Activated T-cell treated with anti-CD3 and anti-CD28 coated beads for 24 hours (primary cell): ENCODE measurements around the gene CLCN5.

Experiments
- DNase-seq: peaks from one replicate; pipeline ENCODE4 v3.0.0-alpha.2; 2020; ENCODE audit warnings: low read depth

Gene CLCN5

DNA sequence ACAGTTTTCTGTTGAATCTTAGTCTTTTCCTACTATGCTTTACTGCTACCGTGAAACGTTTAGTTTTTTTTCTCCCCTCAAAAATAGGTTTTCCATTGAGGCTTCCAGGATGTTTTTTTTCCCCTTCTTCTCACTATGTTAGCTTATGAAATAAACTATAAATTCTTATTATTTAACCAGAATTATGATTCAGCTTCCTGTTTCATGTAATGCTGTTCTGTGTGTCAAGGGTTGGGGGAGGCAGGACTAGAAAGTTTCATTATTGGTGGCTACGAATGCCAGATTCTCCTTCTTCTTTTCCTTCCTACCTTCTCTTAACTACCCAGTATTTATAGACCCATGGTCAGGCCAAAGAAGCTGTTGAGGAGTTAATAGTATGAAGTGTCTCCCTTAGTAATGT, 11.8 kb downstream of the CLCN5 start:
- no peak for DNase-seq

GRCh38 chrX:49934729-49935128, 12.3 kb downstream of the CLCN5 start:
- no peak for DNase-seq

DNA sequence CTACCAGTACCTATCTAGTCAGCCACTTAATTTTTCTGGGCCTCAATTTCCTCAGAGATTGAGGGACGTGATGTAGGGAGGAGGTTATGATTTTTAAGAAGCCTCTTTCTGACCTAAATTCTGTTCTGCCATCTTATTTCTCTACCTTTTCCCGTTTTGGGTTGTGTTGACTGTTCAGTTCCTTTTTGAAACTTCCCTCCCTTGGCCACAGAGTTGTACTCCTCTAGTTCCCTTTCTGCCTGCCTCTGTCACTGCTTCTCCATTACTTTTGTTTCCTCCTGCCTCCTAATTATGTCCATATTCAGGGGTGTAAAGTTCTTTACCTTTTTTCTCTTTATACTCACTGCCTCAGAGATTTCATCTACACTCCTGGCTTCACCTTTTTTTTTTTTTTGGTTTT, 25.4 kb downstream of the CLCN5 start:
- no peak for DNase-seq

- DNase-seq = no peak
These were observed 27.6 kb downstream of the CLCN5 start for GRCh38 chrX:49949961-49950360.

- no peak for DNase-seq
These were observed 29.3 kb downstream of the CLCN5 start for GRCh38 chrX:49951524-49952193.

- no peak for DNase-seq
These were observed 33.9 kb downstream of the CLCN5 start for GRCh38 chrX:49956313-49956712.

DNA sequence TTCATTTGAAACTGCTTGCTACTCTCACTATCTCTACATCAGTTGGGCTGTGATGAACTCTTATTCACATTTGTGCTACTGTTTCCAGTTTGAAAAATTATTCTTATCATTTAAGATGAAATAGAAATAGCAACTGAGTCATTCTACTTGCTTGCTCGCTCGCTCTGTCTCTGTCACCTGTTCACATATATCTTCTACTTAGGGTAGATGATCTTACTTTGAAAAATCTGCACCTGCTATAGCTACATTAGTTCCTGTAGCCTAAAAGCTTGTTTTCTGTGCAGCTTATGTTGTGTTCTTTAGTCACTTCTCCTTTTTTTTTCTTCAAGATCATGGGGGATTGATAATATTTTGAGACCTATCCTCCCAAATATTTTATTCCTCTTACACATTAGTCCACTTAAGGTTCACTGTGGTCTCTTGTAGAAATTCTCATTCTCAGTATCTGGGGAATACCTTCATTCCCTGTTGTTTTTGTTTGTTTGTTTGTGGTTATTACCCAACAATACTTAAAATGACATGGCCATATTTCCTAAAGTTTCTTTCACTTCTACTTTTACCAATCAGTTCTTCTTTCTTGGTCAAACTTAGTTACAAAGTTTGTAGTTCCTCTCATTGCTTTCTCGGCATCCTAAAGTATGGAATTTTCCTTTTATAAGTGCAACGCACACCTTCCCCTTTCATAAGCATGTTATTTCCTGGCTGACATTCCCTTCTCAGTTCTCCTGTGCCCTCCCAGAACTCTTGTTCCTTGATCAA, 36.5 kb downstream of the CLCN5 start:
- DNase-seq = no peak

DNA sequence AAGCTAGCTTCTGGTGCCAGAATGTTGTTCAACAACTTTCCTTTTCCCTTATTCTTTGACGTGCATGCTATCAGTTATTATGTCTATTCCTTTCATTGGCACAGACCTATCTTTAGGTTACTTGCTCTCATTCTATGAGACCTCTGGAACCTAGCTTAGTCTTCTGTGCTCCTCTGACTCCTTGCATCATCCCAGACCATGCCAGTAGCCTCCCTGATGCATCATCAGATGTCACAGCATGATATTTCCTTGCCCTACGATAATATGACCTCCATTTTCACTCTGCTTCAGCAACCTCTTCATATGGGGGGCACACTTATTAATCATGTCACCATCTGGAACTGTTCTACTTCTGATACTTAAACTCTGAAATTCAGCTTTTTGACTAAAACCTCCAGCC, 37.2 kb downstream of the CLCN5 start:
- DNase-seq = no peak

DNA sequence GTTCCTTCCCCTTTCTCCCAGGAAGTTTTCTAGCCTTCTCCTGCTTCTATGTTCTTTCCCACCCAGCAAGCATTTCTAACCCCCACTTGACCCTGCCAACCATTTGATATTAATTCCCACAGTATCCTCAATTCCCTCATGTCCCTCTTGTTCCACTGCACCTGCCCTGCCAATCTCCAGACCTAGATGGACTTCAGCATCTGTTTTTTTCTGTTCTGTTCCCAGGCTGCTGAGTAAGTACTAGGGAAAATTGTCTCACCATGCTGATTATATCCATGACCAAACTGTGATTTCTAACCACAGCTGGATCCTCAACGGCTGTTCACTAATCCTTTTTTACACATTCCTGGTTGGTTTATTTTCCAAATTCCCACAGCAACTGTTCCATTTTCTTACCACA, 37.7 kb downstream of the CLCN5 start:
- DNase-seq = no peak

DNA sequence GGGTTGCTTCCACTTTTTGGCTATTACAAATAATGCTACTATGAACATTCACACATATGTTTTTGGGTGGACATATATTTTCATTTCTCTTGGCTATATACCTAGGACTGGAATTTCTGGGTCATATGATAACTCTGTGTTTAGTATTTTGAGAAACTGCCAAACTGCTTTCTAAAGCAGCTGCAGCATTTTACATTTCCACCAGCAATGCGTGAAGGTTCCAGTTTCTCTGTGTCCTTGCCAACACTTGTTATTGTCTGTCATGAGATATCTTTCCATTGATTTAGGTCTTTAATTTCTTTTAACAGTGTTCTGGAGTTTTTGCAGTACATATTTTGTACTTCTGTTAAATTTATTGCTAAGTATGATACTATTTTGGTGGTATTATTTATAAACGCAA, 48.3 kb downstream of the CLCN5 start:
- DNase-seq = no peak

- DNase-seq = no peak
These were observed 50.0 kb downstream of the CLCN5 start for GRCh38 chrX:49972328-49972860.

GRCh38 chrX:49976682-49977197, 54.3 kb downstream of the CLCN5 start:
- DNase-seq = no peak

- no peak for DNase-seq
These were observed 55.1 kb downstream of the CLCN5 start for GRCh38 chrX:49977319-49978090.

DNA sequence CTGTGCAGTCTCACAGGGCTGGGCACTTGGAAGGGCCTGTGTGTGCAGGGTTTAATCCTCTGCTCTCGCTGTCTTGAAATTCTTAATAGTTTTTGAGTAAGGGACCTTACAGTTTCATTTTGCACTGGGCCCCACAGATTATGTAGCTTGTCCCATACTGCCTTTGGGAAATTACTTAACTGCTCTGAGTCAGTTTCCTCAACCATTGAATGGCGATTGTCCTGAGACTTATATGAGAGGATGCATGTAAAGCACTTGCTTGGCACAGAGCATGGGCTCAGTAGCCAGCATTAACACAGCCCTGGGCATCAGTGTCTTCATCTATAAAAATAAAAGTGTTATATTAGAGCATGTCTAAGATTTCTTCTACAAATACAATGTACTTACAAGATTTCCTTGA, 55.8 kb downstream of the CLCN5 start:
- no peak for DNase-seq

DNA sequence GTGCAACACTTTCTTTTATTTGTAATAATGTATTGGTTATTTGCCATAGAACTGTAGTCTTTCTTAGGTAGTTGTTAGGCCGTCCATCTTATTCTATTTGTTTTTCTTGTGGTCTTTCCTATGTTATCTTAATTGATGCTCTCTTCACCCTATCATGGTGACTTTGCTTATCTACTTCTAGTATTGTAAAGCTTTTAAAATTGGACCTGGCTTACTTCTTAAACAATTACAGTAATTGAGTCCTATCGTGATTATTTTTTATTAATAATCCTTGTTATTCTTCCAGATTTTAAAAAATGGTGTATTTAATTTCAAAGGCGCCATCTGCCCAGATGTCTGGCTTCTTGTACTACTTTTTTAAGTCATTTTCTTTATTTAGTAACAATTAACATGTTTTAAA, 63.7 kb downstream of the CLCN5 start:
- DNase-seq = no peak

DNA sequence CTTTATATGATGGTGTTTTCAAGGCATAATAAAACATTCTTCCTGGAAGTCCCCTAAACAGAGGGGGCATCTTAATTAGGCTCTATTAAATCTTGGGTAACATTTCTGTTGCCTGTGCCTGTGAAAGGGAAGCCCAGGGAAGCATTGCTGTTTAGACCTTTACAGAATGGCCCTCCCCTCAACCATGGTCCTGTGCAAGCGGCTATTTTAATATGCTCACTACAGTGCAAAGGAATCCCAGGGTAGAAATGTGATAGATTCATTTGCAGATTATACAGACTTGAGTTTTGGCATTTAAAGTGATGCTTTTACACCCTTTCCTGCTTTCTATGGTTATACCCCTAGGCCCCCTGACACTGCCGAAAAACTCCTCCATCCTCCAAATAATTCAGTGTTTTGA, 65.3 kb downstream of the CLCN5 start:
- DNase-seq = no peak

DNA sequence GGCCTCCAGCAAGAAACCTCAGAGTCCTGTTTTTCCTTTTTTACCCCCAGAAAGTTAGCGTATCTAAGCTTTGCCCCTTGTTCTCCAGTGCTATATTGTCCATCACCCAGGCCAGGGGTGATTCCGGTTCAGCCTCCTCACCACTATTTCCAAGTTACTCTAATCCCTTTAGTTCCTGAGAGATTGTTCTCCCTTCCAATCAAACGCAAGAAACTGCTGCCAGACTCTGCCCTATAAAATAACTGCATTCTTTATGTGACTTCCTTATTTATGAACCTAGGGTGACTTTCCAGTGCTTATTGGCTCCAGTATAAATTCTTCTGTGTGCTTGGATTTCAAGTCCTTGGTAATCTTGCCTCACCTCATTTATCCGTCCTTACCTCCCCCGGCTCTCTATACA, 65.7 kb downstream of the CLCN5 start:
- DNase-seq = no peak

- no peak for DNase-seq
These were observed 69.4 kb downstream of the CLCN5 start for GRCh38 chrX:49991758-49992157.

GRCh38 chrX:49992853-49993252, 70.5 kb downstream of the CLCN5 start:
- no peak for DNase-seq

GRCh38 chrX:49993661-49994060, 71.3 kb downstream of the CLCN5 start:
- no peak for DNase-seq

DNA sequence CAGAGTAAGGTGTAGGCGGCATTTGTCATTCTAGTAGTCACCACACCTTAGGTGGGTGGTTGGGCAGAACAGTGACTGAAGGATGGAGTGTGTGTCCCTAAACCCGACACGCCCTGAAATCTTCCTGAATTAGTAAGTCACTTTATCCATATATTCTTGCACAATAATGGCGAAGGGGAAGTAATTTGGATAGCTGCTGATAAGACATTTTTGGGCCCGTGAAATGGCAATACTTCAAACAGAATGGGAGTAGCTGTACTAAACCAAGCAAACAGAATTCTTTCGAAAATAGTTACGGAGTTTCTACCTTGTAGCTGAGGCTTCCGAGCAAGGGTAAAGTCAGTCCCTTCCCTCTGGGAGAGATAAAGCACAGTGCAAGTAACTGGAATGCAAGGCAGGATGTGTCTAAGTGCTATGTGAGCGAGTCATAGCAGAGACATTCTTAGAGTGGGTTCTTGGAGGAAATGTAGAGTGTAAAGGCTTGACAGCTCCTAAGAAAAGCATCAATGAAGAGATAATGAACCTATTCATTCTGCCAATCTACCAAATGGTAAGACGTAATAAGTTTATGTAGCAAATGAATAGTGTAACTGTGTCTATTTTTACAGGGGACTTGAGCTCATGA, 72.8 kb downstream of the CLCN5 start:
- no peak for DNase-seq

- DNase-seq = no peak
These were observed 73.5 kb downstream of the CLCN5 start for GRCh38 chrX:49995795-49996455.
